ENCODE measurements around the gene EML1. TPM values are rescaled to one million over a fixed set of nuclear protein-coding genes. Genes with fewer than 3 reads are reported as not detected.

EML1 gene
- total and polyA plus RNA-seq, 10 donors = 1.8 to 15.5 (median 6.0) TPM

DNA sequence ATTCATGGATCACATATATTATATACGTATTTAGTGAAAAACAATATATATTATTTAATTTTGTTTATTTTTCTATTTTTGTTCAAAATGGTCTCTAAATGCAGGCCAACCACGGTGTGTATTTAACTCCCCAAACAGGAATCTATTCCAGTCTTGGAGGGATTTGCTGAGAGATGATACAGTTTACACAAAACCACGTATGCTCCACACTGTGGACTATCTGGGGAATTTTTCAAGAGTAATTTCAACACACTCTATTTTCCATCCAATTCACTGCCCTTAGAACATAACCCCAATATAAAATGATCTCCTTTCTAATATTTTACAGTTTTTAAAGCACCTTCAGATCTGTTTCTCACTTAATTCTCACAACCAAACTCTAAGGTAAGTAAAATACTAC is 15.3 kb downstream of the EML1 start:
- TF ChIP-seq POLR2A (IDR thresholded peaks at IDR 0.05) = no peak
- TF ChIP-seq CTCF (IDR thresholded peaks at IDR 0.05 in 8 of 11, conservative IDR thresholded peaks at IDR 0.05 in 3 of 11) = no peak
- no peak for TF ChIP-seq POLR2AphosphoS5 (IDR thresholded peaks at IDR 0.05)
- intact Hi-C loops (cut with DNase I; ENCODE audit: low total_unique reads) = no loop called here

GRCh38 chr14:99809360-99809759 is 16.1 kb downstream of the EML1 start:
- H3K36me3 ChIP-seq = no peaks in the 10 kb centered on the region
- H3K4me1 ChIP-seq = peaks cover 0 to 4% (median 0%) of the 10 kb centered on the region in 6 donors
- TF ChIP-seq CTCF (IDR thresholded peaks at IDR 0.05 in 8 of 11, conservative IDR thresholded peaks at IDR 0.05 in 3 of 11) = no peak
- no peaks in the 10 kb centered on the region for H3K9me3 ChIP-seq
- H3K27ac ChIP-seq = no peak overlapping the region
- no peak for DNase-seq
- 79 to 91% (median 87%) methylated on average over 7 to 9 of the region's 9 CpGs for WGBS, 5 donors
- intact Hi-C loops (cut with DNase I; ENCODE audit: low total_unique reads) = no loop called here
- H3K4me3 ChIP-seq = no peak overlapping the region
- peaks cover 0 to 29% (median 0%) of the 10 kb centered on the region in 7 donors for H3K27me3 ChIP-seq (replicated peaks in 1 of 7)

More for the DNA sequence above, 15.3 kb downstream of the EML1 start:
- Histone ChIP-seq H3K27ac (no peak overlapping the region), H3K27me3 (replicated peaks in 1 of 7) (peaks cover 0 to 29% (median 0%) of the 10 kb centered on the region in 7 donors), H3K4me3 (no peak overlapping the region), H3K4me1 (peaks cover 0 to 4% (median 0%) of the 10 kb centered on the region in 6 donors), H3K9me3 (no peaks in the 10 kb centered on the region), H3K36me3 (no peaks in the 10 kb centered on the region)
- DNase-seq = no peak
- 68 to 92% (median 81%) methylated on average over 3 of the region's 3 CpGs for WGBS, 5 donors

DNA sequence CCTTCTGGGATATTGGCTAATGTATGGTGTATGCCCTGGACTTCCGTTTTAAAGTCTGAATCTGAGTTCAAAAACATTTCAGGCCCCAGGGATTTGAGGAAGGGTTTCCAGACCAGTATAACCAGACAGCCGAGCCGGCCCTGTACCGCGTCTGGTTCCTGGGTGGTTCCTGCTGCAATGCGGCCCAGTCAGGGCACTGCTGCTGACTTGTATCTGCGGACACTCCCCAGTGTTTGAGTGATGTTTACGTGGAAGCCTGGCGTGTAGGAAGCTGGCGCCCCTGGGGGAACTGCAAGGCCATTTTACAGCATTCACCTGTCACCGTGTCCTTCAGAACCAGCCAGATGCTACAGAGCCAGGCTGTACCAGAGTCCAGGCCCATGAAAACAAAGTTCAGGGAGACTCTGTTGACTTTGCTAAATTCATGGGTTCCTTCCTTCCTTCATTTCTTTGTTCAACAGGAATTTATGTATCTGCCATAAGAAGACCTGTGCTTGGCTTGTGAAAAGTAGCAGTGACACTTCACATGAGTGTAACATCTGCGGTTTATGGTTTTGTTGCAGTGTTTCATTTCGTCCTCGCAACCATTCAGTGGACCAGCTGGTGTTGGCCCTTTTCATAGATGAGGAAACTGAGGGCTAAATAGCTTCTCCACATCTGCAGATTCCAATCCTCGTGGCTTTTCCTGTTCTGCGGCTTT is 16.8 kb downstream of the EML1 start:
- no peak for DNase-seq
- Histone ChIP-seq H3K27me3 (replicated peaks in 1 of 7) (peaks cover 0 to 34% (median 0%) of the 10 kb centered on the region in 7 donors), H3K9me3 (no peaks in the 10 kb centered on the region), H3K4me3 (no peak overlapping the region), H3K36me3 (no peaks in the 10 kb centered on the region), H3K27ac (no peak overlapping the region), H3K4me1 (peaks cover 0 to 4% (median 0%) of the 10 kb centered on the region in 6 donors)
- TF ChIP-seq POLR2AphosphoS5 (IDR thresholded peaks at IDR 0.05) = no peak
- TF ChIP-seq POLR2A (IDR thresholded peaks at IDR 0.05) = no peak
- TF ChIP-seq CTCF (IDR thresholded peaks at IDR 0.05 in 8 of 11, conservative IDR thresholded peaks at IDR 0.05 in 3 of 11) = no peak
- intact Hi-C loops (cut with DNase I; ENCODE audit: low total_unique reads) = no loop called here
- 66 to 80% (median 74%) methylated on average over 15 to 16 of the region's 16 CpGs for WGBS, 5 donors

- Histone ChIP-seq H3K4me3 (no peak overlapping the region), H3K27ac (no peak overlapping the region), H3K9me3 (no peaks in the 10 kb centered on the region), H3K4me1 (peaks cover 0 to 4% (median 0%) of the 10 kb centered on the region in 6 donors), H3K36me3 (no peaks in the 10 kb centered on the region), H3K27me3 (replicated peaks in 1 of 7) (peaks cover 0 to 32% (median 0%) of the 10 kb centered on the region in 7 donors)
- TF ChIP-seq CTCF (IDR thresholded peaks at IDR 0.05 in 8 of 11, conservative IDR thresholded peaks at IDR 0.05 in 3 of 11) (no peak), POLR2AphosphoS5 (IDR thresholded peaks at IDR 0.05) (no peak), POLR2A (IDR thresholded peaks at IDR 0.05) (no peak)
- no peak for DNase-seq
- 71 to 86% (median 80%) methylated on average over 2 of the region's 2 CpGs for WGBS, 5 donors
- intact Hi-C loops (cut with DNase I; ENCODE audit: low total_unique reads) = no loop called here
Observed at GRCh38 chr14:99810559-99810874, 17.3 kb downstream of the EML1 start.

Data from spleen (tissue), 11 donors.